ENCODE results near the gene PPL. TPM values are rescaled to one million over a fixed set of nuclear protein-coding genes. Genes with fewer than 3 reads are reported as not detected.

Gene PPL
- total and polyA plus RNA-seq, 2 experiments from 2014 or later: 32.8 to 44.5 TPM

DNA sequence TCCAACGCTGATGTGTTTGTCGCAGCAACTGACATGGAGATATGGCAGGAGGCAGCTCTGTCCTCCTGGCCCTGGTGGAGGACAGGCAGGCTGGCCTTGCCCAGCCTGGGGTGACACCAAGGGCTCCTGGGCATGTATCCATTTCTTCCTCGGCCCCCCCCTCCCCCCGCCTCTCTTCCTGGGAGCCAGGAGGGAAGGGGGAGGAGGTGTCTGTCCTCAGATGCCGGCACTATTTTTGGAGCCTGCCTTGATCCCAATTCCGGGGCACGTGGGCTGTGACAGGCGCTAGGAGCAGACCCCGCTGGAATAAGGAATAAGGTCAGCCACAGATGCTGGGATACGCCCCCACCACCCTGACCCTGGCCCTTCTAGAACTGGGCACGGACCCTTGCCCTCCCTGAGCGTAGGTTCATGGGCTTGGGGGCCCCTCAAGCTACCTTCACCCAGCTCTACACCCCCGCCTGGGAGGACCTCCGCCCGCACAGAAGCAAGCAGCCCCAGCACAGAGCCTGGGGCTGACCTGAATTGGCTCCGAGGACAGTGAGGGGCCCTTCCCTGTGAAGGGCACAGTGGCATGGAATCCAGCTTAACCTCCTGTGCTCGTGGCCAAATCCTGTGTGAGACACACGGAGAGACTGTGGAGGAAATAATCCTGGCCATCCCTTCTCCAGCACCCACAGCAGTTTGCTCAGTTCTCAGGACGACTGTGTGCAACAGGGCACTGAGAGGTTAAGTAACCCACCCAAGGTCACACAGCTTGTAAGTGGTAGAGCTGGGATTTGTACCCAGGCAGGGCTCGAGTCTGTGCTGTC, 45.3 kb upstream of the PPL start:
- Histone ChIP-seq H3K27me3 (peaks cover 16% of the 10 kb centered on the region), H3K27ac (no peak overlapping the region), H3K4me1 (ENCODE audit: insufficient read depth) (no peaks in the 10 kb centered on the region), H3K4me2 (no peak overlapping the region), H3K9me3 (ENCODE audit: low read depth) (no peaks in the 10 kb centered on the region), H3K9me2 (replicated peaks; ENCODE audit: insufficient read depth) (no peaks in the 10 kb centered on the region), H3K4me3 (no peak overlapping the region), H2AFZ (no peak overlapping the region), H4K20me1 (ENCODE audit: insufficient read depth, poor library complexity, severe bottlenecking) (no peaks in the 10 kb centered on the region), H3K79me2 (no peaks in the 10 kb centered on the region), H3K36me3 (replicated peaks; ENCODE audit: insufficient read depth, low read depth) (no peaks in the 10 kb centered on the region)
- no peak for DNase-seq (ENCODE audit: low spot score)
- 75% methylated on average over 20 of the region's 20 CpGs for WGBS (ENCODE audit: low lambda C conversion rate, missing lambda C conversion rate)
- TF ChIP-seq, protein P1, sequence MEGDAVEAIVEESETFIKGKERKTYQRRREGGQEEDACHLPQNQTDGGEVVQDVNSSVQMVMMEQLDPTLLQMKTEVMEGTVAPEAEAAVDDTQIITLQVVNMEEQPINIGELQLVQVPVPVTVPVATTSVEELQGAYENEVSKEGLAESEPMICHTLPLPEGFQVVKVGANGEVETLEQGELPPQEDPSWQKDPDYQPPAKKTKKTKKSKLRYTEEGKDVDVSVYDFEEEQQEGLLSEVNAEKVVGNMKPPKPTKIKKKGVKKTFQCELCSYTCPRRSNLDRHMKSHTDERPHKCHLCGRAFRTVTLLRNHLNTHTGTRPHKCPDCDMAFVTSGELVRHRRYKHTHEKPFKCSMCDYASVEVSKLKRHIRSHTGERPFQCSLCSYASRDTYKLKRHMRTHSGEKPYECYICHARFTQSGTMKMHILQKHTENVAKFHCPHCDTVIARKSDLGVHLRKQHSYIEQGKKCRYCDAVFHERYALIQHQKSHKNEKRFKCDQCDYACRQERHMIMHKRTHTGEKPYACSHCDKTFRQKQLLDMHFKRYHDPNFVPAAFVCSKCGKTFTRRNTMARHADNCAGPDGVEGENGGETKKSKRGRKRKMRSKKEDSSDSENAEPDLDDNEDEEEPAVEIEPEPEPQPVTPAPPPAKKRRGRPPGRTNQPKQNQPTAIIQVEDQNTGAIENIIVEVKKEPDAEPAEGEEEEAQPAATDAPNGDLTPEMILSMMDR (IDR thresholded peaks at IDR 0.05; ENCODE audit: poor library complexity): no peak
- TF ChIP-seq EZH2phosphoT487 (IDR thresholded peaks at IDR 0.05; ENCODE audit: low read depth, severe bottlenecking, unreplicated experiment): no peak

DNA sequence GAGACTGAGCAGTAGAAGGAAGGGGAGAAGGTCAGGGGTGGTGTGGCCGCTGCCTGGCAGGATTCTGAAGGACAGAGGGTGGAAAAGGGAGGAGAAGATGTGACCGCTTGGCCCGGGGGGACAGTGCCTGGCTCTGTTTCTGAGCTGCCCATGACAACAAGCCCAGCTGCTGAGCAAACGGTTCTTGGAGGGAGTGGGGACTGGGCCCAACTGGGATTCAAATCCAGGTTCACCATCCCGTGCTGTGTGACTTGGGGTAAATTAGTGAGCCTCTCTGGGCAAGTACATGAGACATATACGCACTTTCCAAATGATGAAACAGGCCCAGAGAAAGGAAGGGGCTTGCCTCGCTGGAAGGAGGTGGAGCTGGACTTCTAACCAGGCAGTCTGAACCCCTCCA, 44.5 kb upstream of the PPL start:
- H3K36me3 ChIP-seq (replicated peaks; ENCODE audit: insufficient read depth, low read depth): no peaks in the 10 kb centered on the region

GRCh38 chr16:4980691-4981090, 43.7 kb upstream of the PPL start:
- H3K4me3 ChIP-seq: no peak overlapping the region
- H3K27me3 ChIP-seq: peaks cover under 1% of the 10 kb centered on the region
- no peak overlapping the region for H3K27ac ChIP-seq
- H3K4me2 ChIP-seq: no peak overlapping the region
- 87% methylated on average over 10 of the region's 10 CpGs for WGBS (ENCODE audit: low lambda C conversion rate, missing lambda C conversion rate)
- H4K20me1 ChIP-seq (ENCODE audit: insufficient read depth, poor library complexity, severe bottlenecking): no peaks in the 10 kb centered on the region
- H3K79me2 ChIP-seq: no peaks in the 10 kb centered on the region
- H3K9me3 ChIP-seq (ENCODE audit: low read depth): no peaks in the 10 kb centered on the region
- no peaks in the 10 kb centered on the region for H3K4me1 ChIP-seq (ENCODE audit: insufficient read depth)
- no peaks in the 10 kb centered on the region for H3K36me3 ChIP-seq (replicated peaks; ENCODE audit: insufficient read depth, low read depth)
- TF ChIP-seq EZH2phosphoT487 (IDR thresholded peaks at IDR 0.05; ENCODE audit: low read depth, severe bottlenecking, unreplicated experiment) (no peak), EZH2 (IDR thresholded peaks at IDR 0.05; ENCODE audit: borderline replicate concordance) (no peak)
- TF ChIP-seq, protein P1 (IDR thresholded peaks at IDR 0.05; ENCODE audit: poor library complexity): no peak
- no peaks in the 10 kb centered on the region for H3K9me2 ChIP-seq (replicated peaks; ENCODE audit: insufficient read depth)
- DNase-seq (ENCODE audit: low spot score): no peak
- H2AFZ ChIP-seq: no peak overlapping the region

More for the DNA sequence above, 44.5 kb upstream of the PPL start:
- Histone ChIP-seq H3K27me3 (peaks cover 8% of the 10 kb centered on the region), H2AFZ (no peak overlapping the region), H3K4me3 (no peak overlapping the region), H3K4me2 (no peak overlapping the region), H3K4me1 (ENCODE audit: insufficient read depth) (no peaks in the 10 kb centered on the region), H3K9me2 (replicated peaks; ENCODE audit: insufficient read depth) (no peaks in the 10 kb centered on the region), H3K9me3 (ENCODE audit: low read depth) (no peaks in the 10 kb centered on the region), H3K27ac (no peak overlapping the region), H4K20me1 (ENCODE audit: insufficient read depth, poor library complexity, severe bottlenecking) (no peaks in the 10 kb centered on the region), H3K79me2 (no peaks in the 10 kb centered on the region)
- no peak for DNase-seq (ENCODE audit: low spot score)
- 90% methylated on average over 7 of the region's 7 CpGs for WGBS (ENCODE audit: low lambda C conversion rate, missing lambda C conversion rate)
- TF ChIP-seq EZH2phosphoT487 (IDR thresholded peaks at IDR 0.05; ENCODE audit: low read depth, severe bottlenecking, unreplicated experiment): no peak
- TF ChIP-seq EZH2 (IDR thresholded peaks at IDR 0.05; ENCODE audit: borderline replicate concordance): no peak
- TF ChIP-seq, protein P1 (IDR thresholded peaks at IDR 0.05; ENCODE audit: poor library complexity): no peak

Data from hepatocyte (in vitro differentiated cells).